ENCODE measurements around the gene ADAM10. TPM values are rescaled to one million over a fixed set of nuclear protein-coding genes. Genes with fewer than 3 reads are reported as not detected.

ADAM10 gene
- polyA plus RNA-seq, 1 of the 3 experiments (the other 2 are of a cell fraction): 83.5 TPM

DNA sequence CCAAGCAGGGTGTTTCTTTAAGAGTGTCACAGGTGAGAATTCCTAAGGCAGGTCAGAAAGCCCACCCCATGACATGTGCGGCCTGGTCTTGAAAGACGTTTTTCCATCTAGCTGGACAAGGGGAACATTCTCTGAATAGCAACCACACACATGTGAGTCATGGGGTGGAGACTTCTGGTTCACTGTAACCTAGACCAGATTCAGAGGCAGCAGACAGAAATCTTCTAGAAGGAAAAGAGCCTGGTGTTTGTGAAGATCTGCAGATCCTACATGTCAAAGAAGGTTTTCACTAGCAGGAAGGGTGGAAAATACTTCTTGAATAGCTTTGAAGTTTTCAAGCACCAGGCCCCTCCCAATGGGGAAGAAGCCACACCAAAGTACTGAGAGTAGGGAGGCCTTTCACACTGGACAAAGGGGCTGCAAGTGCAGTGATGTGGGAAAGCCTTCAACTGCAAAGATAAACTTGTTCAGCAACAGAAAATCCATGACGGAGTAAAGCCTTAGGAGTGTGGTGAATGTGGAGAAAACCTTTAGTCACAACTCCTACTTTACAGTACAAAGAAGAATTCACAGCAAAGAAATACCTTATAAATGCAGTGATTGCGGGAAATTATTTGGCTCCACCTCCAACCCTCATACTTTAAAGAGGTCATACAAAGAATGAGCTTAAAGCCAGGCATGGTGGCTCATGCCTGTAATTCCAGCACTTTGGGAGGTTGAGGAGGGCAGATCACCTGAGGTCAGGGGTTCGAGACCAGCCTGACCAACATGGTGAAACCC, 17.6 kb downstream of the ADAM10 start:
- H3K4me3 ChIP-seq (ENCODE audit: low read depth in 2 of 2, low read length in 1 of 2): no peak overlapping the region
- peaks cover 96% of the 10 kb centered on the region for H3K79me2 ChIP-seq (ENCODE audit: insufficient read depth)
- H3K9ac ChIP-seq: no peak overlapping the region
- H3K36me3 ChIP-seq (replicated peaks in 1 of 2; ENCODE audit: control insufficient read depth in 1 of 2, insufficient read depth in 2 of 2, low read length in 1 of 2): peaks cover 0 to 3% of the 10 kb centered on the region in 2 experiments
- H3K27me3 ChIP-seq (ENCODE audit: insufficient read depth): no peaks in the 10 kb centered on the region
- H3K9me2 ChIP-seq: no peaks in the 10 kb centered on the region
- no peak overlapping the region for H2AFZ ChIP-seq (ENCODE audit: low read depth)
- CTCF ChIA-PET: no interaction called here
- H3K4me2 ChIP-seq: no peak overlapping the region
- WGBS (ENCODE audit: low lambda C conversion rate): 83% methylated on average over 4 of the region's 5 CpGs
- POLR2A ChIA-PET: no interaction called here
- H4K20me1 ChIP-seq (ENCODE audit: insufficient read depth): peaks cover 44% of the 10 kb centered on the region
- H3K9me3 ChIP-seq: no peaks in the 10 kb centered on the region
- DNase-seq: no peak
- H3F3A ChIP-seq (replicated peaks; ENCODE audit: insufficient read depth): peaks cover 4% of the 10 kb centered on the region
- H3K4me1 ChIP-seq (ENCODE audit: control insufficient read depth in 1 of 2, insufficient read depth in 2 of 2, low read depth in 1 of 2, low read length in 1 of 2): no peaks in the 10 kb centered on the region; a peak in 3 of 4 replicates
- TF ChIP-seq GABPA (IDR thresholded peaks at IDR 0.05; ENCODE audit: low read depth): no peak
- TF ChIP-seq, protein P1, sequence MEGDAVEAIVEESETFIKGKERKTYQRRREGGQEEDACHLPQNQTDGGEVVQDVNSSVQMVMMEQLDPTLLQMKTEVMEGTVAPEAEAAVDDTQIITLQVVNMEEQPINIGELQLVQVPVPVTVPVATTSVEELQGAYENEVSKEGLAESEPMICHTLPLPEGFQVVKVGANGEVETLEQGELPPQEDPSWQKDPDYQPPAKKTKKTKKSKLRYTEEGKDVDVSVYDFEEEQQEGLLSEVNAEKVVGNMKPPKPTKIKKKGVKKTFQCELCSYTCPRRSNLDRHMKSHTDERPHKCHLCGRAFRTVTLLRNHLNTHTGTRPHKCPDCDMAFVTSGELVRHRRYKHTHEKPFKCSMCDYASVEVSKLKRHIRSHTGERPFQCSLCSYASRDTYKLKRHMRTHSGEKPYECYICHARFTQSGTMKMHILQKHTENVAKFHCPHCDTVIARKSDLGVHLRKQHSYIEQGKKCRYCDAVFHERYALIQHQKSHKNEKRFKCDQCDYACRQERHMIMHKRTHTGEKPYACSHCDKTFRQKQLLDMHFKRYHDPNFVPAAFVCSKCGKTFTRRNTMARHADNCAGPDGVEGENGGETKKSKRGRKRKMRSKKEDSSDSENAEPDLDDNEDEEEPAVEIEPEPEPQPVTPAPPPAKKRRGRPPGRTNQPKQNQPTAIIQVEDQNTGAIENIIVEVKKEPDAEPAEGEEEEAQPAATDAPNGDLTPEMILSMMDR (IDR thresholded peaks at IDR 0.05): no peak
- TF ChIP-seq NFIC (IDR thresholded peaks at IDR 0.05; ENCODE audit: borderline replicate concordance): no peak
- TF ChIP-seq, protein P2, sequence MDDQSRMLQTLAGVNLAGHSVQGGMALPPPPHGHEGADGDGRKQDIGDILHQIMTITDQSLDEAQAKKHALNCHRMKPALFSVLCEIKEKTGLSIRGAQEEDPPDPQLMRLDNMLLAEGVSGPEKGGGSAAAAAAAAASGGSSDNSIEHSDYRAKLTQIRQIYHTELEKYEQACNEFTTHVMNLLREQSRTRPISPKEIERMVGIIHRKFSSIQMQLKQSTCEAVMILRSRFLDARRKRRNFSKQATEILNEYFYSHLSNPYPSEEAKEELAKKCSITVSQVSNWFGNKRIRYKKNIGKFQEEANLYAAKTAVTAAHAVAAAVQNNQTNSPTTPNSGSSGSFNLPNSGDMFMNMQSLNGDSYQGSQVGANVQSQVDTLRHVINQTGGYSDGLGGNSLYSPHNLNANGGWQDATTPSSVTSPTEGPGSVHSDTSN (IDR thresholded peaks at IDR 0.05): peak; percentile 38; the same call in 1 of the 2 replicates
- peak; percentile 45; the same call in 1 of the 2 replicates for TF ChIP-seq TCF12 (IDR thresholded peaks at IDR 0.05)
- TF ChIP-seq, protein P3, sequence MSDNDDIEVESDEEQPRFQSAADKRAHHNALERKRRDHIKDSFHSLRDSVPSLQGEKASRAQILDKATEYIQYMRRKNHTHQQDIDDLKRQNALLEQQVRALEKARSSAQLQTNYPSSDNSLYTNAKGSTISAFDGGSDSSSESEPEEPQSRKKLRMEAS (IDR thresholded peaks at IDR 0.05; ENCODE audit: low read depth): no peak
- TF ChIP-seq FOSL2 (IDR thresholded peaks at IDR 0.05; ENCODE audit: borderline replicate concordance, low read depth): peak; percentile 42; the same call in 1 of the 2 replicates
- peak; percentile 42; the same call in 1 of the 2 replicates for TF ChIP-seq JUND (IDR thresholded peaks at IDR 0.05)
- H3K27ac ChIP-seq (ENCODE audit: low read depth in 2 of 2, low read length in 1 of 2): peak overlapping the region in 1 of 2 experiments; percentile 50; a peak in 3 of 4 replicates

DNA sequence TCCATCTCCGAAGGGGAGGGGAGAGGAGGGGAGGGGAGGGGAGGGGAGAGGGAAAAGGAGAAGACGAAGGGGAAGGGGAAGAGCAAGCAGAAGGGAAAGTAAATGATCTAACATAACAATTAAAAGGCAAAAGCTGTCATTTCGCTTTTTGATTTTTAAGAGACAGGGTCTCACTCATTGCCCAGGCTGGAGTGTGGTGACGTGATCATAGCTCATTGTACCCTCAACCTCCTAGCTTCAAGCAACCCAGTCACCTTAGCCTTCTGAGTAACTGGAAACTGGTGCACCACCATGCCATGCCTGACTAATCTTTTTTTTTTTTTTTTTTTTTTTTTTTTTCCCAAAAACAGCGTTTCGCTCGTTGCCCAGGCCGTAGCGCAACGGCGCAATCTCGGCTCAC, 22.6 kb downstream of the ADAM10 start:
- H3K4me1 ChIP-seq (ENCODE audit: control insufficient read depth in 1 of 2, insufficient read depth in 2 of 2, low read depth in 1 of 2, low read length in 1 of 2): no peaks in the 10 kb centered on the region; a peak in 2 of 4 replicates
- no peaks in the 10 kb centered on the region for H3K9me2 ChIP-seq
- CTCF ChIA-PET: interaction anchor here (1.1 kb wide), 1 partner anchor 44 kb away, joined by 3 read pairs; the partner anchor contains the start of gene MINDY2
- no peak overlapping the region for H3K4me2 ChIP-seq
- POLR2A ChIA-PET: no interaction called here
- no peak overlapping the region for H3K9ac ChIP-seq
- peaks cover 39% of the 10 kb centered on the region for H4K20me1 ChIP-seq (ENCODE audit: insufficient read depth)
- no peak overlapping the region for H3K4me3 ChIP-seq (ENCODE audit: low read depth in 2 of 2, low read length in 1 of 2)
- no peaks in the 10 kb centered on the region for H3K9me3 ChIP-seq
- no peak overlapping the region for H3K27ac ChIP-seq (ENCODE audit: low read depth in 2 of 2, low read length in 1 of 2)
- H2AFZ ChIP-seq (ENCODE audit: low read depth): no peak overlapping the region
- H3K36me3 ChIP-seq (replicated peaks in 1 of 2; ENCODE audit: control insufficient read depth in 1 of 2, insufficient read depth in 2 of 2, low read length in 1 of 2): no peaks in the 10 kb centered on the region
- 95% methylated on average over 12 of the region's 12 CpGs for WGBS (ENCODE audit: low lambda C conversion rate)
- no peak for DNase-seq
- peaks cover 4% of the 10 kb centered on the region for H3F3A ChIP-seq (replicated peaks; ENCODE audit: insufficient read depth)
- no peaks in the 10 kb centered on the region for H3K27me3 ChIP-seq (ENCODE audit: insufficient read depth)
- H3K79me2 ChIP-seq (ENCODE audit: insufficient read depth): peaks cover 99% of the 10 kb centered on the region
- TF ChIP-seq FOSL2 (IDR thresholded peaks at IDR 0.05; ENCODE audit: borderline replicate concordance, low read depth) (no peak), RFX5 (IDR thresholded peaks at IDR 0.05; ENCODE audit: low read length) (no peak), ELF1 (IDR thresholded peaks at IDR 0.05) (no peak), JUND (IDR thresholded peaks at IDR 0.05) (no peak), IRF3 (IDR thresholded peaks at IDR 0.05; ENCODE audit: low read depth, low read length) (no peak), NRF1 (IDR thresholded peaks at IDR 0.05; ENCODE audit: low read depth, low read length) (no peak), MXI1 (IDR thresholded peaks at IDR 0.05; ENCODE audit: low read depth, low read length) (no peak), EZH2phosphoT487 (IDR thresholded peaks at IDR 0.05; ENCODE audit: borderline replicate concordance, low read depth) (no peak), TEAD4 (IDR thresholded peaks at IDR 0.05; ENCODE audit: borderline replicate concordance, insufficient read depth) (no peak)
- TF ChIP-seq, protein P4, sequence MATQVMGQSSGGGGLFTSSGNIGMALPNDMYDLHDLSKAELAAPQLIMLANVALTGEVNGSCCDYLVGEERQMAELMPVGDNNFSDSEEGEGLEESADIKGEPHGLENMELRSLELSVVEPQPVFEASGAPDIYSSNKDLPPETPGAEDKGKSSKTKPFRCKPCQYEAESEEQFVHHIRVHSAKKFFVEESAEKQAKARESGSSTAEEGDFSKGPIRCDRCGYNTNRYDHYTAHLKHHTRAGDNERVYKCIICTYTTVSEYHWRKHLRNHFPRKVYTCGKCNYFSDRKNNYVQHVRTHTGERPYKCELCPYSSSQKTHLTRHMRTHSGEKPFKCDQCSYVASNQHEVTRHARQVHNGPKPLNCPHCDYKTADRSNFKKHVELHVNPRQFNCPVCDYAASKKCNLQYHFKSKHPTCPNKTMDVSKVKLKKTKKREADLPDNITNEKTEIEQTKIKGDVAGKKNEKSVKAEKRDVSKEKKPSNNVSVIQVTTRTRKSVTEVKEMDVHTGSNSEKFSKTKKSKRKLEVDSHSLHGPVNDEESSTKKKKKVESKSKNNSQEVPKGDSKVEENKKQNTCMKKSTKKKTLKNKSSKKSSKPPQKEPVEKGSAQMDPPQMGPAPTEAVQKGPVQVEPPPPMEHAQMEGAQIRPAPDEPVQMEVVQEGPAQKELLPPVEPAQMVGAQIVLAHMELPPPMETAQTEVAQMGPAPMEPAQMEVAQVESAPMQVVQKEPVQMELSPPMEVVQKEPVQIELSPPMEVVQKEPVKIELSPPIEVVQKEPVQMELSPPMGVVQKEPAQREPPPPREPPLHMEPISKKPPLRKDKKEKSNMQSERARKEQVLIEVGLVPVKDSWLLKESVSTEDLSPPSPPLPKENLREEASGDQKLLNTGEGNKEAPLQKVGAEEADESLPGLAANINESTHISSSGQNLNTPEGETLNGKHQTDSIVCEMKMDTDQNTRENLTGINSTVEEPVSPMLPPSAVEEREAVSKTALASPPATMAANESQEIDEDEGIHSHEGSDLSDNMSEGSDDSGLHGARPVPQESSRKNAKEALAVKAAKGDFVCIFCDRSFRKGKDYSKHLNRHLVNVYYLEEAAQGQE (IDR thresholded peaks at IDR 0.05; ENCODE audit: low read depth, low read length): no peak
- TF ChIP-seq, protein P2 (IDR thresholded peaks at IDR 0.05): no peak
- TF ChIP-seq, protein P3 (IDR thresholded peaks at IDR 0.05; ENCODE audit: low read depth): no peak

Measured in SK-N-SH (cell line).